Astrocyte of the cerebellum (primary cell): ENCODE data around the gene CTR9.
A peak's percentile ranks its signal among the peaks of the same experiment; 100 is the strongest.

Experiments
- DNase-seq: peaks from one replicate; pipeline ENCODE4 v3.0.0-alpha.2; 2011; ENCODE audit warnings: low read depth
- H3K4me3 ChIP-seq: 2 replicates; pipeline ENCODE4 v1.5.1; 2011; ENCODE audit warnings: mild to moderate bottlenecking, low read depth, low read length, moderate library complexity
- in situ Hi-C: cut with HindIII; loops from 2 replicates; pipeline ENCODE4 v1.10.0; 2017; ENCODE audit warnings: low sequenced_read_pairs
- TF ChIP-seq, protein P1 (sequence below): IDR thresholded peaks from 2 replicates; pipeline ENCODE4 v1.5.1; 2012; ENCODE audit warnings: low read length, low read depth, moderate library complexity, mild to moderate bottlenecking; ENCODE audit errors: missing control alignments

The CTR9 gene

DNA sequence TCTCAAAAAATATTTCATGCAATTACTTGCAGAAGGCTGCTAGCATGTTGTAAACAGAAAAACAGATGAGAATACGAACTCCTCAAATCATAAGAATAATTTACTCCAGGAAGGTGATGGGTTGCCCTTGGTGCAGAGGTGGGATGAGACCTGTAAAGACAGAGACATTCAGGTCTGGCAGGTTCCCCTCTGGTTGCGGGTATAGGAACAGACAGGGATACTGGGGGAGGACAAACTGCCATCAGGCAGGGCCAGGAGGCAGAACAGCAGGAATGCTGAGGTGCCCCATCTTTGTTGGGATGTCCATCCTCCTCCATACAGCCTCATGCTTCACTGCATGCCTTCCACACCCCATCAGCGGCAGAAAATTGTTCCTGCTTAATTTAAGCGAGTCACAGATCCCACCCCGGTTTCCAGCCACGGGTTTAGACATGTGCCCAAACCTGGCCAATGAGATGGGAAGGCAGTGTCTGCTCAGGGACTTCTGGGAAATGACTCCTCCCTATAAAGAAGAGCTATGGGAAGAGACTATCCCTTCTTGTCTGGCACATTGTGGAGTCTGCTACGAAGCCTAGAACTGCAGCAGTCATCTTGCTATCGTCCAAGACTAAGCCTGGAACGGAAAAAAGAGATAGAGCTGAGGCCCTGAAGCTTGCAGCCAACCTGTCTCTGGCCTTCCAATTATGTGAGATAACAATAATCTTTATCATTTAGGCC lies 34.3 kb upstream of the CTR9 start:
- TF ChIP-seq, protein P1, sequence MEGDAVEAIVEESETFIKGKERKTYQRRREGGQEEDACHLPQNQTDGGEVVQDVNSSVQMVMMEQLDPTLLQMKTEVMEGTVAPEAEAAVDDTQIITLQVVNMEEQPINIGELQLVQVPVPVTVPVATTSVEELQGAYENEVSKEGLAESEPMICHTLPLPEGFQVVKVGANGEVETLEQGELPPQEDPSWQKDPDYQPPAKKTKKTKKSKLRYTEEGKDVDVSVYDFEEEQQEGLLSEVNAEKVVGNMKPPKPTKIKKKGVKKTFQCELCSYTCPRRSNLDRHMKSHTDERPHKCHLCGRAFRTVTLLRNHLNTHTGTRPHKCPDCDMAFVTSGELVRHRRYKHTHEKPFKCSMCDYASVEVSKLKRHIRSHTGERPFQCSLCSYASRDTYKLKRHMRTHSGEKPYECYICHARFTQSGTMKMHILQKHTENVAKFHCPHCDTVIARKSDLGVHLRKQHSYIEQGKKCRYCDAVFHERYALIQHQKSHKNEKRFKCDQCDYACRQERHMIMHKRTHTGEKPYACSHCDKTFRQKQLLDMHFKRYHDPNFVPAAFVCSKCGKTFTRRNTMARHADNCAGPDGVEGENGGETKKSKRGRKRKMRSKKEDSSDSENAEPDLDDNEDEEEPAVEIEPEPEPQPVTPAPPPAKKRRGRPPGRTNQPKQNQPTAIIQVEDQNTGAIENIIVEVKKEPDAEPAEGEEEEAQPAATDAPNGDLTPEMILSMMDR: no peak
- no peak overlapping the region for H3K4me3 ChIP-seq
- no peak for DNase-seq
- in situ Hi-C loops: no loop called here

- H3K4me3 ChIP-seq: no peak overlapping the region
- TF ChIP-seq, protein P1: no peak
- no peak for DNase-seq
- in situ Hi-C loops: no loop called here
These were observed 31.4 kb upstream of the CTR9 start for GRCh38 chr11:10719616-10720015.

DNA sequence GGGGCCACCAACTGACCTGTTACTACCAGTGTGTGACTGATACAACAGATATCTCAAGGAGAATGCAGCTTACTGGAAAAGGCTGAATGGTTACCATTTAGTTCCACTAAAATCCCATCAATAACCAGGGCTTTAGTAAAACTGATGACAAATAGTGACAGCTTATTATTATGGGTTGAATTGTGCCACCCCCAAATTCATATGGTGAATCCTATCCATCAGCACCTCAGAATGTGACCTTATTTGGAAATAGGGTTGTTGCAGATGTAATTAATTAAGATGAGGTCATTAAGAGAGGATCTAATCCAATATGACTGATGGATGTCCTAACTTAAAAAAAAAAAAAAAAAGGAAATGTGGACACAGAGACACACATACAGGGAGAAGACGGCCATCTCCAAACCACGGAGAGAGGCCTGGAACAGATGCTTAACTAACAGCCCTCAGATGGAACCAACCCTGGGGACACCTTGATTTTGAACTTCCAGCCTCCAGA lies 30.1 kb upstream of the CTR9 start:
- no peak for DNase-seq
- in situ Hi-C loops: no loop called here
- H3K4me3 ChIP-seq: no peak overlapping the region
- TF ChIP-seq, protein P1: no peak

DNA sequence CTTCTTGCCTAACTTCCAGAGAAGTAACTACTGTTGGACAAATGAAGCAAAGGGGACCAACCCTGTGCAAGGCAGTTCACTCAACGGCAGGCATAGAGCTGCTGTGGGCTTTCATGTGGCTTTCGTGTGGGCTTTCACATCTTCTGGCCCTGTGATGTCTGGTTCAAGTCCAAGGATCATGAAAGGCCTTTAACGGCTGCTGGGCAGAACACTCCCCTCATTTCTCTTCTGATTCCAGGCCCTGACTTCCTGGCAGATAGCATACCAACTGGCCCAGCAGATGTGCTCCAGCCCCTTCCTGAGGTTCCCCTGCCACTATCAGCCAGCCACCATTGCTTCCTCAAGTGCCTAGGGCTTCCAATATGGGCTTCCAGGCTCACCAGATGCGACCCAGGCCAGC lies 28.7 kb upstream of the CTR9 start:
- TF ChIP-seq, protein P1: no peak
- in situ Hi-C loops: no loop called here
- no peak for DNase-seq
- H3K4me3 ChIP-seq: no peak overlapping the region

- H3K4me3 ChIP-seq: no peak overlapping the region
- in situ Hi-C loops: loop anchor here (25.0 kb wide), 1 partner anchor 338 kb away; no protein-coding TSS in a partner anchor
- TF ChIP-seq, protein P1: no peak
- peak; percentile 90 for DNase-seq
These were observed 25.7 kb upstream of the CTR9 start for GRCh38 chr11:10725114-10725906.

DNA sequence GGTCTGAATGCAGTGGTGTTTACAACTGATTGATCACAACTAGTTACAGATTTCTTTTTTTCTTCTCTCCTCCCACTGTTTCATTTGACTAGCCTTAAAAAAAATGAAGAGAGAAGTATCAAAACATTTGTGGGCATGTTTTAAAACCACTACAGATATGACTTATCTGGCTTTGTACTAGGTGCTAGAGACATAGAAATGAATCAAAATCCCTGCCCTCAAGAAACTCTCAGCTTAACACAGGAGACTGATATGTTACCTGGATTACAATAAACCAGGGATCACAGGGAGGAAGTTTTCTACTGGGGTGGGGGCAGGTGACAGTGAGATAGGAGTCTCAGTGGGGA lies 25.2 kb upstream of the CTR9 start:
- H3K4me3 ChIP-seq: no peak overlapping the region
- DNase-seq: no peak
- in situ Hi-C loops: loop anchor here (25.0 kb wide), 1 partner anchor 339 kb away; no protein-coding TSS in a partner anchor
- TF ChIP-seq, protein P1: no peak
